NCI-H524 (cell line): ENCODE data around the gene FHIP1B.

Experiments
- DNase-seq, 2 experiments: peaks; one replicate each; lab custom pipeline; 2025; lab: John Stamatoyannopoulos, UW

The FHIP1B gene

GRCh38 chr11:6240139-6240538 lies 5.7 kb upstream of the FHIP1B start:
- DNase-seq: no peak

- no peak for DNase-seq
Measured at GRCh38 chr11:6238902-6239301, 4.5 kb upstream of the FHIP1B start, which contains the start of gene CNGA4. CNGA4 (plus strand) TSS chr11:6239089; CDS start chr11:6239207, 118 bp downstream.

GRCh38 chr11:6237761-6238302 lies 3.4 kb upstream of the FHIP1B start:
- no peak for DNase-seq

GRCh38 chr11:6237266-6237665 lies 2.8 kb upstream of the FHIP1B start:
- no peak for DNase-seq

GRCh38 chr11:6233984-6234386 lies 451 bp downstream of the FHIP1B start:
- DNase-seq: no peak

- no peak for DNase-seq
Measured at GRCh38 chr11:6232899-6233298, 1.5 kb downstream of the FHIP1B start.

- no peak for DNase-seq
Measured at GRCh38 chr11:6229911-6230310, 4.5 kb downstream of the FHIP1B start.

- DNase-seq: no peak
Measured at GRCh38 chr11:6228520-6228919, 5.9 kb downstream of the FHIP1B start.

- no peak for DNase-seq
Measured at GRCh38 chr11:6225896-6226295, 8.5 kb downstream of the FHIP1B start.

- DNase-seq: no peak
Measured at GRCh38 chr11:6225024-6225423, 9.4 kb downstream of the FHIP1B start.

- DNase-seq: no peak
Measured at GRCh38 chr11:6224421-6224820, 10.0 kb downstream of the FHIP1B start.

- DNase-seq: no peak
Measured at GRCh38 chr11:6223854-6224253, 10.6 kb downstream of the FHIP1B start.

GRCh38 chr11:6219359-6219758 lies 15.1 kb downstream of the FHIP1B start:
- DNase-seq: no peak

- no peak for DNase-seq
Measured at GRCh38 chr11:6217722-6218121, 16.7 kb downstream of the FHIP1B start.

- DNase-seq: no peak
Measured at GRCh38 chr11:6216501-6216900, 17.9 kb downstream of the FHIP1B start.

- no peak for DNase-seq
Measured at GRCh38 chr11:6214530-6214929, 19.9 kb downstream of the FHIP1B start.

- no peak for DNase-seq
Measured at GRCh38 chr11:6210274-6210955, 24.0 kb downstream of the FHIP1B start.

GRCh38 chr11:6209801-6210200 lies 24.6 kb downstream of the FHIP1B start:
- DNase-seq: no peak

GRCh38 chr11:6206456-6207180 lies 27.8 kb downstream of the FHIP1B start:
- DNase-seq: no peak

- no peak for DNase-seq
Measured at GRCh38 chr11:6205366-6205765, 29.1 kb downstream of the FHIP1B start, which contains the start of gene C11orf42. C11orf42 (plus strand) TSS chr11:6205557; CDS start chr11:6205616, 59 bp downstream.

- no peak for DNase-seq
Measured at GRCh38 chr11:6204706-6205105, 29.7 kb downstream of the FHIP1B start.

GRCh38 chr11:6203327-6203726 lies 31.1 kb downstream of the FHIP1B start:
- DNase-seq: no peak

GRCh38 chr11:6202041-6202440 lies 32.4 kb downstream of the FHIP1B start:
- DNase-seq: no peak
